OCI-LY3 (cell line): Measurements from ENCODE around the gene EXTL1.
A peak's percentile ranks its signal among the peaks of the same experiment; 100 is the strongest.

Source experiments
- H2AFZ ChIP-seq: fragments of 200-600, 300-600 bp; shearing (Covaris generic); 2 replicates; pipeline ENCODE4 v1.6.0; 2014; ENCODE audit warnings: antibody characterized with exemption, low read depth, low read length
- H3K27ac ChIP-seq: fragments of 200-600, 300-600 bp; sonication (generic); 2 replicates; pipeline ENCODE4 v1.5.1; 2014; ENCODE audit warnings: mild to moderate bottlenecking, low read length, moderate library complexity, mixed read lengths
- H3K27me3 ChIP-seq: fragments of 200-600, 300-600 bp; sonication (generic); 2 replicates; pipeline ENCODE4 v1.6.1; 2014; ENCODE audit warnings: low read depth, low read length, mixed read lengths
- H3K36me3 ChIP-seq: fragments of 200-600, 300-600 bp; sonication (generic); replicated peaks from 2 replicates; pipeline ENCODE3; 2014; ENCODE audit warnings: low read depth, low read length, mixed read lengths
- H3K4me1 ChIP-seq: fragments of 300-600, 200-600 bp; sonication (generic); 2 replicates; pipeline ENCODE4 v1.6.1; 2014; ENCODE audit warnings: low read length, mixed read lengths
- H3K4me2 ChIP-seq: fragments of 200-600, 300-600 bp; sonication (generic); 2 replicates; pipeline ENCODE4 v1.6.1; 2014; ENCODE audit warnings: low read length, mixed read lengths
- H3K4me3 ChIP-seq: fragments of 300-600, 200-600 bp; sonication (generic); 2 replicates; pipeline ENCODE4 v1.5.1; 2014; ENCODE audit warnings: antibody characterized with exemption, mild to moderate bottlenecking, low read length, moderate library complexity
- H3K79me2 ChIP-seq: fragments of 300-600, 200-600 bp; shearing (Covaris generic); 2 replicates; pipeline ENCODE4 v1.6.1; 2014; ENCODE audit warnings: mild to moderate bottlenecking, low read length, mixed read lengths
- H3K9ac ChIP-seq: fragments of 300-600, 200-600 bp; shearing (Covaris generic); 2 replicates; pipeline ENCODE4 v1.6.0; 2014; ENCODE audit warnings: mild to moderate bottlenecking, low read length, moderate library complexity
- H3K9me3 ChIP-seq: fragments of 200-600, 300-600 bp; shearing (Covaris generic); 2 replicates; pipeline ENCODE4 v1.6.1; 2014; ENCODE audit warnings: low read length, mixed read lengths; ENCODE audit not compliant: insufficient read depth
- H4K20me1 ChIP-seq: fragments of 200-600, 300-600 bp; sonication (generic); 2 replicates; pipeline ENCODE4 v1.6.1; 2016; ENCODE audit warnings: low read length, mixed read lengths; ENCODE audit not compliant: insufficient read depth
- CTCF ChIP-seq: fragments of 200-600, 300-600 bp; sonication (generic); IDR thresholded peaks from 2 replicates; pipeline ENCODE4 v1.5.1; 2014; ENCODE audit warnings: antibody characterized with exemption, low read length, low read depth
- EZH2phosphoT487 ChIP-seq: fragments of 200-600 bp; shearing (Covaris generic); IDR thresholded peaks from 2 replicates; pipeline ENCODE4 v1.6.1; 2018; ENCODE audit warnings: antibody characterized with exemption, mixed run types, low read depth

EXTL1 gene

GRCh38 chr1:25994402-25995150, 27.0 kb upstream of the EXTL1 start:
- peaks cover 12% of the 10 kb centered on the region for H3K4me1 ChIP-seq
- H3K79me2 ChIP-seq: 0 out of 2 replicates have a peak, but pooled peaks cover 3% of the 10 kb centered on the region
- no peaks in the 10 kb centered on the region for H4K20me1 ChIP-seq
- no peaks in the 10 kb centered on the region for H3K27me3 ChIP-seq
- no peak for TF ChIP-seq CTCF
- no peak for TF ChIP-seq EZH2phosphoT487
- H3K27ac ChIP-seq: no peak overlapping the region
- no peaks in the 10 kb centered on the region for H3K36me3 ChIP-seq
- H3K9me3 ChIP-seq: no peaks in the 10 kb centered on the region
- no peak overlapping the region for H3K9ac ChIP-seq
- no peak overlapping the region for H3K4me3 ChIP-seq
- H3K4me2 ChIP-seq: no peak overlapping the region
- H2AFZ ChIP-seq: no peak overlapping the region

DNA sequence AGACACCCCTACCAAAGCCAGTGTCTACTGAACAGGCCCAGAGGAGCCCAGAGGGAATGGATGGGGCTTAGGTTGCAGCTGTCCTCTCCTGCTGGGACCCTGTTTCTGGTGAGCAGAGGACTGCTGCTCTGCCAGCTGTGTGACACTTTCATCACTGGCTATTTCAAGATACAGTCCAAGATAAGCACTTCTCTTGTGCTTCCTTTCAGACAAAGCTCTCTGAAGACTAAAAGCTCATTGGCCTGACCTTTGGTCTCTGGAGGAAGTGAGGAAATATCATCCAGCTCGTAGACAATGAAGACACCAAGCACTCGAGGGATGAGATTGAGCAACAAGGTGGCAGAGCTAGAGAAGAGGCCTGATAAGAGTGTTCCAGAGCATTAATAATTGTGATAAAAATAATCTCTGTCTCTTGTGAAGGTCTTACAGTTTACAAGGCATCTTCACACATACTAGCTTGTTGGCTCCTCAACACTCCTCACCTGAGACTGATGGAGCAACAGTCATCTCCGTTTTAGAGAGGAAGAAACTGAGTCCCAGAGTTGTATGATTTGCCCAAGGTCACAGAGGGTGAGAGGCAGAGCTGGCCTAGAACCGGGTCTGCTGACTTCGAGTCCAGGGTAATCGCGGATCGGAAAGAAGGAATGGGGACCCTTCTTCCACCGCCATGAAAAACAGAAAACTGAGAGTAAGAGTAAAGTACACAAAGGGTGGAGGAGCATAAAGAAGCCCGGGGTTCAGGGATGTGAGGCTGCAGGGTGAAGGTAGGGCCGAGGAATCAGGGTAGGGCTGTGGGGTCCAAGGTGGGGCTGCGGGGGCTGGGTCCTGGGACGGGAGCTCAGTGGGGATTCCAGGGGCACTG, 24.4 kb upstream of the EXTL1 start:
- Histone ChIP-seq H3K36me3 (no peaks in the 10 kb centered on the region), H3K27me3 (no peaks in the 10 kb centered on the region), H2AFZ (peak overlapping the region; percentile 22; the same call in 1 of the 2 replicates)

GRCh38 chr1:25997828-25998761, 23.5 kb upstream of the EXTL1 start, which contains the start of gene PAFAH2:
PAFAH2 (minus strand) TSS chr1:25998063; CDS start chr1:25990816, 7,247 bp downstream.
- Histone ChIP-seq H3K9me3 (no peaks in the 10 kb centered on the region), H3K27me3 (no peaks in the 10 kb centered on the region), H3K4me3 (peak within 1 kb of the TSS; percentile 93), H2AFZ (peak within 1 kb of the TSS; percentile 98), H3K27ac (peak within 1 kb of the TSS; percentile 51), H3K4me1 (peaks cover 12% of the 10 kb centered on the region), H3K79me2 (0 out of 2 replicates have a peak, but pooled peaks cover 3% of the 10 kb centered on the region), H3K36me3 (no peaks in the 10 kb centered on the region), H3K9ac (peak within 1 kb of the TSS; percentile 86), H4K20me1 (no peaks in the 10 kb centered on the region), H3K4me2 (peak within 1 kb of the TSS; percentile 96)
- TF ChIP-seq CTCF (peak; percentile 73), EZH2phosphoT487 (no peak)

More for the DNA sequence above, 24.4 kb upstream of the EXTL1 start:
- Histone ChIP-seq H3K79me2 (0 out of 2 replicates have a peak, but pooled peaks cover 3% of the 10 kb centered on the region), H3K9me3 (no peaks in the 10 kb centered on the region), H3K27ac (peak overlapping the region; percentile 51), H3K4me1 (peaks cover 12% of the 10 kb centered on the region), H3K4me3 (peak overlapping the region; percentile 93), H4K20me1 (no peaks in the 10 kb centered on the region), H3K9ac (peak overlapping the region; percentile 86), H3K4me2 (peak overlapping the region; percentile 96)
- TF ChIP-seq CTCF (no peak), EZH2phosphoT487 (no peak)
